Inflammatory macrophage treated with lipopolysaccharide for 4 hours (primary cell): ENCODE results near the gene TAS2R1.
"Not testable (repeated sequence)": the region's sequence is repeated elsewhere in the genome, so short reads cannot be mapped to it uniquely, and the experiment has no call there.

Experiments
- DNase-seq: peaks from one replicate; pipeline ENCODE4 v3.0.0-alpha.2; 2020

TAS2R1 gene

DNA sequence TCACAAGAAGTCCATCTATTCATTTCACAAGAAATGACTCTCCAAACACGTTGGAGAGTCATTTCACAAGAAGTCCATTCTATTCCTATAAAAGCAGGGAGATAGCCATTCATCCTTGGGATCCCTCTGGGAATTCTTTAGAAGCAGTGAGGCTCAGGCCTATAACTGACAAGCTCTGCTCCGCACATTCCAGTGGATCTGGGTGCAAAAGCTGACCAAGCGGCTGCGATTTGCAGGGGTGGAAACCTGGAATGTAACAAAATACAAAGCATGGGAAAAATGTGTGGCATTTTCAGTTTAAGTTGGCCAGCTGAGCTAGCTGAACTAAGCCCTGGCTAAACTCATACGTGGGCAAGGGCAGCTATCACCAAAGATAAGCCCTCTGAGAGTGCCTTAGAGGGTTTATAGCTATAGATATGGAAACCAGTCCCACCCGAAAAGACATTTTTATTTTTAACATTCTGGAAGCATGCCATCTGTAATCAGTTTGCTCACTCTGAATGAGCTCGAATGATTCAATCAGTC lies 8.7 kb downstream of the TAS2R1 start:
- no peak for DNase-seq

DNA sequence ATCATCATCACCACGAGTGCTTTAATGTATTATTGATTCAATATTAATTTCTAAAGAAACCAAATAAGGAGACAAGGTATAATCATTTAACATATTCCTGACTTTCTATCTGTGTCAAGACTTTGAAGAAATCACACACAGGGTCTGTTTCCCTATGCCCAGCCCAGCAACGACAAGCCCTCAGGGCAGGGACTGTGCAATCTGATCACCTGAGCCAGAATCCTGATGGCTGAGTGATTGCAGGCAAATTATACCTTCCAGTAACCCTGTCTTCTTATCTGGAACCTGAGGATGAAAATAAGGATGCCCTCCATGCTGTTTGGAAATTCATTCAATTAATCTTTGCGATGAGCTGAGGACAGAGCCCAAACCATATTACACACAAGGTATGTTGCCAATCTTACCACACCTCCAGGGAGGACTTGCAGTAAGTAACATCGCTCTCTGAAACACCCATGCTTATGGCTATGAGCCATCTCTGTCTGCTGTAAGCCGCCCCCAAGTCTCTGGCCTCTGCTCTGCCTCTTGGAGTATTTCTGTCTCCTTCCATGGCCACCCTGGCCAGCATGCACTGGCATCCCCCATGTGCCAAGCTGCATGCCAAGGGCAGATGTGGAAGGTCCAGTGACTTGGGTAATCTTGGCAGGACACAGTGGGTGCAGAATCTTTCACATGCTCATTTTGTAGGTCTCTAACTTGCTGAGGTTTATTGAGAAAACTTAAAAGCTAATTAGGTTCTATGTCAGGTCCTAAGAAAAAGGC lies 10.6 kb downstream of the TAS2R1 start:
- no peak for DNase-seq

DNA sequence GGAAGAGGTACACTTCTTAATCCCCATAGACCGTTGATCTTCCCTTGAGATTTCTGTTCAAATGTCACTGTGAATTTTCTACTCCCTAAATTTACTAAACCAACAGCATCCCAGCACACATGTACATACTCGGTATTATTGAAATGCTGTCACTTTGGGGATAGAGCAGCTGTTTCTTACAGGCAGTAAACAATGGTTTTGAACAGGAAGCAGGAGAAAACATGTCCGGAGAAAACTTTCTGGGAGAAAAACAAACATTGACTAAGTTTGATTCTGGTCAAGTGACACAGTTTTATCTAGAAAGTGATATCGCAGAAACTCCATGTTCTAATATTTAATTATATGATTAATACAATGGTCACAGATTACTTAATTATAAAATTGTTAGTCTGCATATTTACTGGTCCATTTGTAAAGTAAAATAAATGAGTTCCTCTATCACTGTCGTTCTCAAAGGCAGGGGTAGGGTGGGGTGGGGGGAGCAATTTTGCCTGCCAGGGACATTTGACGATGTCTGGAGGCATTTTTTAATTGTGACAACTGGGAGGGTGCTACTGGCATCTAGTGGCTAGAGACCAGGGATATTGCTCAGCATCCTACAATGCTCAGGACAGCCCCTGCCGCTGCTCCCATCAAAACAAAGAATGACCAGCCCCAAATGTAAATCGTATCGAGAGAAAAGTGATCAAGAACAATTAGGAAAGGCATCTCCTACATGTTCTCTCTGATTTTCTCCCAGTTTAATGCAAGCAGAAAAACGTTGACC lies 12.2 kb downstream of the TAS2R1 start:
- no peak for DNase-seq

DNA sequence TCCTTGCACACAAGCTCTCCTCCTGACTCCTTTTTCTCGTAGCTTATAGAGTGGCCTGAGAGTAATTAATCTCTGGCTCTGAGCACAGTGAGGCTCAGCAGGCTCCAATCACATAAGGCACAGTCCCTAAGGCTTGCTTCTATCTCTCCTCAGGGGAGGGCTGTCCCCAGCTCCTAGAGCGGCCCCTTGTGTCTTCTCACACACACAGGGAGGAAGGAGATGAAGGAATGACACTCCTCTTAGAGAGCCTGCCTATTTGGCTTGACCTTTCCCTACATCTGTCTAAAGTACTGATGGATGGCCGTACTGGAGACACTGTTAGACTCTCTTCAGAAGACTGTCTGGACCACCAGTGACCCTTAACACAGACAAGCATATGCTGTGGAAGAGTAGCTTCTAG lies 12.9 kb downstream of the TAS2R1 start:
- no peak for DNase-seq

DNA sequence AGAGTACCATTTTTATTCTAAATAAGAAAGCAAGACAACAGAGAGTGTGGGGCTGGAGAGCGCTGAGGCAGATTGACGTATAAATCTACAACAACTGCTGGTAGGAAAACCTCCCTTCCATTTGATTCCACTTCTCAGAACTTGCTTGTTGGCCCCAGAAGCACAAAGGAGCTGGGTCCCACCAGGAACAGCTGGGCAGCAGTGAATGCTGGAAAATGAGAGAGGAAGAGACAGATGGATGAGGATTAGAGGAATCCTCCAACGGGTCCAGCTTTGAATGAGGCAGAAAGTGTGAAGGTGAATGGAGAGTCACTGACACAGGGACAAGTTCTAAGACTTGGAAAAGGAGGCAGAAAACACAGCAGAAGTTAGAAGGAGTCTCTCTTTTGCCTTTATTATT lies 14.8 kb downstream of the TAS2R1 start:
- no peak for DNase-seq

DNA sequence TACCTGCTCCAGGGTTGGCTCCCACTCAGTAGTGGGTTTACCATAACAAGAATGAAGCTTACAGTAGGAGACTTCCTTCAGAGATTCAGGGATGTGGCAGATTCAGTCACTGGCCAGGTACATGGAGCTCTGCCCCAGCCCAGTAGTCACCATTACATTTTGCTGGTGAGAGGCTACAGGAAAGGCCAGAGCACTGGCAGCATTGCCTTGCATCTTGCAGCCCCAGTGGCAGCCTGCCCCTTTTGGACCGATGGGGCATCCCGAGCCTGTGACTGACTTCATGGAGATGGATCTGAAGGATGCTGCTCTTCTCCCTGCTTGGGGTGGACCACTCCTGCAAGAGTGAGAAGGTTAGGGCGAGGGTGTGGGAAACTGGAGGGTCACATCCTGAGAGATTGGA lies 16.8 kb downstream of the TAS2R1 start:
- DNase-seq: no peak

DNA sequence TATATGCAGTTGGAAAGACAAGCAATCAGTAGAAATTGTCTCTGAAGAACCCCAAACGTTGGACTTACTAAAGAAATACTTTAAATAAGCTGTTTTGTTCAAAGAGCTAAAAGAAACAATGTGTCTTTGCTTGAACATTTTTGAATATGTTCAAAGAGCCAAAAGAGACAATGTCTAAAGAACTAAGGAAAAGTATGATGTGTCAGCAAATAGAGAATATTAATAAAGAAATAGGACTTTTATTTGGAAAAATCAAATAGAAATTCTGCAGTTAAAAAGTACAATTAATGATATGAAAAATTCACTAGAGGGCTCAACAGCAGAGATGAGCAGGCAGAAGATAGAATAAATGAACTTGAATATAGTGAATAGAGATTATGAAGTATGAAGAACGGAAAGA lies 19.2 kb downstream of the TAS2R1 start:
- no peak for DNase-seq

DNA sequence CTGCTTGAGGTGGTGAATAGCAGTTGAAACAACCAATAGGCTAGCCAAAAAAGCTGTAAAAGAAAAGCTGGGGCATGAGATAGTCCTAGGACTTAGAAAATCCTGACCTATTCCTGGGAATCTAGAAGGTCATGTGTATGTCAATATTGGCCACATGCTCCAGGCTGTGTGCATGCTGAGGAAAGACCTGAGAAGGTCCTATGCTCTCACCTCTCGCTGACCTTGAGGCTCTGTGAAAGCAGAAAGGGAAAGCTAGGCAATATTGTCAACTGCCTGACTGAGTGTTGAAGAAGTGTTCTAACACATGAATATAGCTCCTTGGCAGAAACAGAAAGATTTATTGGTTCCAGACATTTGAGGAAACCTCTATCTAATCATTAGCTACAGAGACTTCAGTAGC lies 19.8 kb downstream of the TAS2R1 start:
- no peak for DNase-seq

DNA sequence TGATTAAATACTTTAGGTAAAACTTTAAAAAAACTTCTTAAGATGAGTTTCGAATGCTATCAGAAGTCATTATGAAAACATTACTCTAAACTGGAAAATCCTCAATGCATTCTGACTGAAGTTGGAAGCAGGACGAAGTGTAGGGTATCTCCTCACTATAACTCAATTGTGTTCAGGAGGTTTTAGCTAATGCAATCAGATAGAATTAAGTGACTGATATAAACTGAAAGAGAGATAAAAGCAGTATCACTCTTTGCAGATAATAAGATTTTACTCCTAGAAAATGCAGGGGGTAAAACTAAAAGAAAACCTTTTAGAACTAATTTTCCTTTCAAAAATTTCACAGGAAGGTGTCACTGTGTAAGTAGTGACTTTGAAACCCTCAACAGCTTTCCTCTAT lies 22.1 kb downstream of the TAS2R1 start:
- no peak for DNase-seq

DNA sequence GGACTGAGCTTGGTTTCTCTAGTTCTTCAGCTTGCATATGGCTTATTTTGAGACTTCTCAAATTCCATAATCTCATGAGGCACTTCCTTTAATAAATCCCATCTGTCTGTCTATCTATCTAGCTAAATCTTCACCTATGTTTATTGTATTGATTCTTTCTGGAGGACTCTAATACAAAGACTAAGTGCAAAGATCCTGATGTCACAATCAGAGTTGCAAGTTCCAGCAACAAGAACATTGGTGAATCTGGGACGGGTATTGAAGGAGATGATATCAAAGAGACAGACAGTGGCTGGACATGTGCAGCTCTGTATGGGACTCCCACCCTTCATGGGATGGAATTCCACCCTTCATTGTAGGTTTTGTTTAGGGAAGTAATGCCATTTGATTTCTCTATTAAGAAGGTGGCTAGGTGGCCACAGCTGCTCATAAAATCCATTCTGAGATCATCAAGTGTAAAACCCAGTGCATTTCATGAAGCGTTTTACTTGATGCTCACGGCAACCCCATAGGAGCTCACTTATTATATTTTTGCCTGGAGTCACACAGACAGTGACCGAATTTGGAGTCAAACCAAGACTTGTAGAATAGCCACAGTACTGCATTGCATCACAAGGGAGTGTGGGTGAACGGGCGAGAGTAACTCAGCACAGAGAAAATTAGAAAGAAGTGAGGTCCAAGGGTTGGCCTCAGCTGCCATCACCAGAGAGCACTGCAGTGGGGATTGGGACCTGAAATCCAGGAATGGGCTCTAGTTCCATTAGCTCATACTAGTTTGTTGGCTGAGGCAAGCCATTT lies 24.9 kb downstream of the TAS2R1 start:
- no peak for DNase-seq

DNA sequence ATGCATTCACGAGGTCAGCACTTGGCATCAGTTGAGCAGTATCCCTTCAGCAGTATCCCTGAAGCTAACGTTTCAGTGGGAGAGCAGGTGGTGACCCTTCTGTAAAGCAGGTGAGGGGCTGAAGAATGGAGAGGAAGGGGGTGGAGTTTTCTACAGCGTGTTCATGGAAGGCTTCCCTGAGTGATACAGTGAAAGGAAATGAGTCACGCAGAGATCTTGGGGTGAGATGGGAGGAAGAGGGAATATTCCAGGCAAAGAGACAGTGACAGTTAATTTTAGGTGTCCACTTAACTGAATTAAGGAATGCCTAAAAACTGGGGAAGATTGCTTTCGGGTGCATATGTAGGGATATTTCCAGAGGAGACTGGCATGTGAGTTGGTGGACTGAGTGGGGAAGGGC lies 25.7 kb downstream of the TAS2R1 start:
- no peak for DNase-seq

DNA sequence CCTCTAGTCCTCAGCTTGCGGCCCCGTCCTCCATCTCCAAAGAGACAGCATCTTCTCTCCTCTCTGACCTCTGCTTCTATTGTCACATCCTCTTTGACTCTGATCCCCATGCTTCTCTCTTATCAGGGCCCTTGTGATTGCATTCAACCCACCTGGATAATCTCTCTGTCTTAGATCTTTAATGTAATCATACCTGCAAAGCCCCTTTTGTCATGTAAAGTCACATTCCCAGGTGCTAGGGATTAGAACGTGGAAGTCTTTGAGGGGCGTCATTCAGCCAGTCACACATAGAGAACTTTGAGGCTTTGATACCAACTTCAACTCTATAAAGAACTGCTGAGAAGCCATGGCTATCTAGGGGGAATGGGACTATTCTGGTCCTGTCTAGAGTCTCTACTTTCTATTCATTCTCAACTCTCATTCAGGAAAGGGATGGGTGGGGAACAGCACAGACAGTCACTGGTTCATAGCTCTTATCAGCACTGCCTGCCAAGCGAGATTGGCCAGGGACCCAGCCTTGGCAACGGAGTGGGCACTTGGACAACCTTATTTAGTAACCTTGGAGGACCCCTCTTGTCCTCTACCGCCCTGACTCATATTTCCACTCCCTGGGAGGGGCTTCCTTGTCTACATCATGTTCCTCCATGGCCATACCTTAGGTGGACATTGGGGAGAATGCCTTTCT lies 29.0 kb downstream of the TAS2R1 start:
- DNase-seq: no peak

DNA sequence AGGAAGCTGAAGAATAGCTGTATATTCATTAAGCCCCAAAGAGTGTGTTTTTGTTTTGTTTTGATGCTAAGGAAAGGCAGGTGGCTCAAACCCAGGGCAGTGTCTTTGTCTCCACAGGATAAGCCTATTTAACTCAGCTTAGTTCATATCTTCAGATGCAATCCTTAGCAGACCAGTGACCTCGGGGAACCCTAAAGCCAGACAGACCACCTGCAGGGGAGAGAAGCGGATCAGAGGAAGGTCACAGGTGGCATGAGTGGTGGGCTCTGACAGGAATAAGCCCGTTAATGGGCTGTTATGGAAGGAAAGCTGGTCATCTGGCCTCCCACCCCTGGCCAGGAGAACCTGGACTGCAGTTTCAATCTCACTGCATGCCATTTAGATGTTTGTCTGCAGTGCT lies 30.8 kb downstream of the TAS2R1 start:
- no peak for DNase-seq

DNA sequence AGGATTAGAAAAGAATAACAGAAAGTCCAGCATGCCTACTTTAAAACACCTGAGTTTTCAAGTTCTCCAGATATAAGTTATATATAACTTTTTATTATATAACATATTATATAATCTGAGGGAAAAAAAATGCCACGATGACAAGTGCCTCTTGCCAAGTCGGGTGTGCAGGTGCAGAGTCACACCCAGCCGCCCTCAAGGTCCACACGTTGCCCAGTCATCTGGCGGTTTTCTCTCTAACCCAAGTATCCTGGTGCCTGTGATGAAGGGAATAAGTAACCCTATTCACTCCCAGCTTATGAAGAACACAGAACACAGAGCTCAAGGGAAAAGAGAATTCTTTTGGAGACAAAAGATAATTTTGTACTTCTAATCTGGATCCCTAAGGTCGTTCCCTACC lies 31.8 kb downstream of the TAS2R1 start:
- DNase-seq: not testable (repeated sequence)

DNA sequence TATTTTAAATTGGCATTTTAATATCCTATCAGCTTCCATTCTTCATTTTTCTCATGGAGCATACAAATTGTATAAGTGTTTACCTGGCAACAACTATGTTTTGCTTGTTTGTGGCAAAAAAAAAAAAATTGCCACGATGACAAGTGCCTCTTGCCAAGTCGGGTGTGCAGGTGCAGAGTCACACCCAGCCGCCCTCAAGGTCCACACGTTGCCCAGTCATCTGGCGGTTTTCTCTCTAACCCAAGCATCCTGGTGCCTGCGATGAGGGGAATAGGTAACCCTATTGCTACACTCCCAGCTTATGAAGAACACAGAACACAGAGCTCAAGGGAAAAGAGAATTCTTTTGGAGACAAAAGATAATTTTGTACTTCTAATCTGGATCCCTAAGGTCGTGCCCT lies 32.8 kb downstream of the TAS2R1 start:
- not testable (repeated sequence) for DNase-seq

DNA sequence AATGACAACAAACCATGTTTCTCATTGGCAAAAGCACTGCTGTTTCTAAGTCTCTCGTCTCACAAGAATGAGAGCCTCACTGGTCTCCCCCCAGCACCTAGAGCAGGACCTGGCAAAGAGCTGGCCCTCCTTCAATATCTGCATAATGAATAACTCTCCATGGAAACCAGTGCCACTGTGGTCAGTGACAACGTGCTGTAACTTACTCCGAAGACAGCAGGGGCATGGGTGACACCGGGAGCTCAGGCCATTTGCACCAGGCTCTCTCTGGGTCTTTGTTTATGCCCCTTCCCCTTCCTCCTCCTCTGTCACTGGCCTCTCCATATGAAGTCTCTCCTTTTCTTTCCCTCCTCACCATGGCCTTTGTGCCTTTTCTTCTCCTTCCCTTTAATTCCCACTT lies 33.3 kb downstream of the TAS2R1 start:
- DNase-seq: no peak

DNA sequence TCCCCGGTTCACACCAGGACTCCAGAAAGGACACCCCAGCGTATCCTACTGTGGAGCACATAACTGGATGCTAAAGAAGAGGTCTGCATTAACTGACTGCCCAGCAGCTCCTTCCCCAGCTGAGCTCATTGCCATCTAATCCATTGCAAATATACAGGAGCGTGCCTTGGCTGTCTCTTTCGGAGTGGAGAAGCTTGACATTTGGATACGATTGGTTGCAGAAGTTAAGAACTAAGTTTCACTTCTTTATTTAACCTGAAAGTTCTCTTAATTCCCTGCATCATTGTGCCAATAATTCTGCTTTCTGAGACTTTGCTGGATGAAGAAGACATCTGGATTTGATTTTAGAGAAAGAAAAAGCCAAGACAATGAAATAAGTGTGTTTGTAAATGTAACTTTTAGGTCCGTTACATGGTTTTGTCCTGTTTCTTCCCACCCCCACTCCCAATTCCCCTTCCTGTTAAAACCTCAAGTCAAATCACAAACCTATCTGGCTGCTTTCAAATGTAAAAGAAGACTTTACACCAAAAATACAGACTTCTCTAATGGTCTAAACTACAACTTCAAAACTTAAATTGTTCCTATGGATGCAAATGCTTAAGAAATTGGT lies 33.9 kb downstream of the TAS2R1 start:
- no peak for DNase-seq

DNA sequence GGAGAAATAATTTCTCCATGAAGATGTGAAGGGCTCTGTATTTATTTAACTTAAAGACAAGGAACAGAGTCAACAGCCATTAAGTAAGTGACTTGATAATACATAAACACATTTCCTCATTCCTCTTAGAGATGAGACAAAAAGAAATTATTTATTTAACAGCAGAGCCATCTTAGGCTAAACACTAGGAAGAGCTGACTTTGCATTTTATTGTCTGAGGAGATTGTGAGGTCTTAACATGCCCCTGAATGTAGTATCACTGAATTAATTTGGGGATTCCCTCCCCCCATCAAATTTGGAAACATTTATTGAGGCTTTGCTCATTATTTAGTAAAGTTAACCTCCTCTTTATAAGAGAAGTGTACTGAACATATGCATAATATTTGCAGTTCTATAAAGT lies 35.2 kb downstream of the TAS2R1 start:
- DNase-seq: no peak

DNA sequence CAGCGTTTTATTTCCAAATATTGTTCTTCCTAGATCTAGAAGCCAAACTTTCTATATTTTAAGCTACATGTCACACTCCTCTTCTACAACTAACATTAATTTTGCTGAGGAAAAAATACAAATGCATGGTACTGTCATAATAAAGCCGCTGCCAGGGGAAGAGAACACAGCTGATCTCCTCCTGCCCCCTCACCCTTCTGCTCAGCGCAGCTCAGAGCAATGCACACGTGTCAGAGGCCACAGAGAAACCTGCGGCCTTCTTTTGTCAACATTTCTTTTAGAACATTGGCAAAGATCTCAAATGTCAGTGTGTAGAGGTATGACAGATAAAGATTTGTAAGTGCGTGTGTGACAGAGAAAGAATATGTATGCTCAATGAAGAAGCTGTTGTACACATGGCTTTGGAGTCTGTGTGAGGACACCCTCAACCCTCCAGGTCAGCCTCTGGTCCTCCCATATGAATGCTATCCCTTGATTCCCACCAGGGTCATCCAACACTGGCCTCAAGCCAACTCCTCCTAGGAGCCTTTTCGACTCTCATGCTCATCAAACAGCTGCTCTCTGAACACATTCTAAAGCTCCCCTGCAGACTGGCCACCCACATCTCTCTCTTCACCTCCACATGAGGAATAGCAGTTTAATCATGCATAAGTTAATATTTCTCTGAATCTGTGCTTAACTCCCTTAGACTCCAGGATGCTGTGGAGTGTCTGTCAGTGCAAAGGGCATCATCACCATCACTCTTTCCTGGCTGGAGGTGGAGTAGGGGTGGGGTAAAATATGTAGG lies 40.9 kb downstream of the TAS2R1 start:
- DNase-seq: no peak

DNA sequence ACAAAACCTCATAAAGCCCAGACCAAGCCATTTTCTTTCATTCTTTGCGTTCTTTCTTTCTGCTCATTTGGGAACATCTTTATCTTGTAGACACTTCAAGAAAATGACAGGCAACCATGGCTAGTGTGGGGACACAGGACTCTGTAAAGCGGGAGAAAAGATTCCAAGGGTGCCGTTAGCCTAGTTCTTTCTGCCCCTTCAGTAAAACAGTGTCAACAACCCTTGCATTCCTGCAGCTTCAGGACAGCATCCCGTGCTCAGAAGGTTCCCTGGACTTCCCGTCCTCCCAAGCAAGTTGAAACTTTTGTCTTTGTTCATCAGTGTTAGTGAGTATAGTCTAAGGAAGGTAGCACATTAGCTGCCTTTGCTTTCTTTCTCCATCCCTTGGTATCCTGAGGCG lies 41.9 kb downstream of the TAS2R1 start:
- no peak for DNase-seq

DNA sequence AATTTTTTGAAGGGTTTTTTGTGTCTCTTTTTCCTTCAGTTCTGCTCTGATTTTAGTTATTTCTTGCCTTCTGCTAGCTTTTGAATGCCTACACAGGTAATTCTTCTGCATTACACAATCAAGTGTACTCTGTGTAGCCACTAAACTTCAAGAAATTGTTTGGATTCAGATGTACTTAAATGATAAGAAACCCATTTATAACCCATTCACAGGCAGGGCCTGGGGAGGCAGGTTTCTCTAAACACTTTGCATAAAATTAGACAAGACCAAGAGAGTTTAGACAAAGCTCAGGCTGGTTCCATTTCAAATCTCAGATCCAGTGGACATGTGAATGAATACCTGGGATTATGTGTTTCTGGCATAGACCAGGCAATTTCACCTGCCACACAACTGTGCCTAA lies 43.0 kb downstream of the TAS2R1 start:
- no peak for DNase-seq

DNA sequence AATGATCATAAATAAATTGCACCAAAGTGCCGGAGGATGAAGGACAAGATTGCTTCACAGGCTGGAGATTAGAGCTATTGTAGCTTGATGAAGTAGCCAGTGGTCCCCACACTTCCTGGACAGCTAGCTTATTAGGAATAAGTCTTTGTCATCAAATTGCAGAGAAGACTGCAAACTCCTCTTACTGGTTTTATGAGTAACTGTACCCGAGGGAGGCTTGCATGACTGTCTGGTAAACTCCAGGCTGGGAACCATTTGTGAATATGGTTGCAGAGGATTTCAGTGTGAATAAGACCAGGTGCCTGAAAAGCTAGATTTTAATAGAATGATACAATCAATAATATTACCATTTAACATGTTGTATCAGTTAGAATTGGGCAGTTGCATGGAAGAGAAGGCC lies 47.7 kb downstream of the TAS2R1 start:
- DNase-seq: no peak
